Activated naive CD4-positive, alpha-beta T cell (primary cell): ENCODE measurements around the gene CRADD.

Experiments used
- DNase-seq, 4 experiments: peaks; one replicate each; lab custom pipeline; 2025; lab: John Stamatoyannopoulos, UW

CRADD gene

GRCh38 chr12:93807354-93807753, 130.2 kb downstream of the CRADD start:
- DNase-seq: no peak

DNA sequence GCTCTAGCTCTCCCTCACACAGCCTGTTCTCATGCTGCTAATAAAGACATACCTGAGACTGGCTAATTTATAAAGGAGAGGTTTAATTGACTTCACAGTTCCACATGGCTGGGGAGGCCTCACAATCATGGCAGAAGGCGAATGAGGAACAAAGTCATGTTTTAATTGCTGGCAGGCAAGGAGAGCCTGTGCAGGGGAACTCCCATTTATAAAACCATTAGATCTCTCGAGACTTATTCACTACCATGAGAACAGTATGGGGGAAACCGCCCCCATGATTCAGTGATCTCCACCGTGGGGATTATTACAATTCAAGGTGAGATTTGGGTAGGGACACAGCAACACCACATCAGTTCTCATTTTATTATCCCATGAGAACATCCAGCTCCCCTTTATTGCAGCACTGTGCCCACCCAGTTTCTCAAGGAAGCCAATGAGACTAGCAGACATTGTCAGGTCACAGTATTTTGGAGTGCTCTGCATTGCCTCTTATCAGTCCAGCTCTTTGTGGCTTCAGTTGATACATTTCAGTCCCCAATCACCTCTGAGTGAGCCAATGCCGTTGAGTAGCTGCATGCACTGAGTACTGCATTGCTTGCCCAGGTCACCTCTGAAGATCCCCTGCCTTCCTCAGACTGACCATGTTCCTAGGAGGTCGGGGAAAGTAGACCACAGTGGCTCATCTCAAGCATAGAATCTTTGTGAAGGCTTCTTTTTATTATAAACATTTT, 131.2 kb downstream of the CRADD start:
- DNase-seq: no peak

DNA sequence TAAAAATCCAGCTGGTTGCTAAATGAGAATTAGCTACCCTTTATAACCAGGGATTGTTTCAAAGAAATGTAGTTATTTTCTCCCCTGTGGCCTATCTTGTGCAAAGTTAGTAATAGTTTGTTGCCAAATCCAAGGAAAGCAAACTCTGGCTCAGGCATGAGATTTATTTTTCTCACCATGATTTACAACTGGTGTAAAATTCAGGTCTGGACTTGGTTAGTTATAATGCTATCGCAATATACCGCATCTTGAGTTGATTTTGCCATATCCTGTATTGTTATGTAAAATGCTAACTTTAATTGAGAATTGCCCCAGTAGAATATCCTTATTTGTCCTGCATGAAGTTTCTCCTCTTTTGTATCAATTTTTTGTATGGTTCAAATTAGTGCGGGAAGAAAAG, 135.5 kb downstream of the CRADD start:
- DNase-seq: no peak

DNA sequence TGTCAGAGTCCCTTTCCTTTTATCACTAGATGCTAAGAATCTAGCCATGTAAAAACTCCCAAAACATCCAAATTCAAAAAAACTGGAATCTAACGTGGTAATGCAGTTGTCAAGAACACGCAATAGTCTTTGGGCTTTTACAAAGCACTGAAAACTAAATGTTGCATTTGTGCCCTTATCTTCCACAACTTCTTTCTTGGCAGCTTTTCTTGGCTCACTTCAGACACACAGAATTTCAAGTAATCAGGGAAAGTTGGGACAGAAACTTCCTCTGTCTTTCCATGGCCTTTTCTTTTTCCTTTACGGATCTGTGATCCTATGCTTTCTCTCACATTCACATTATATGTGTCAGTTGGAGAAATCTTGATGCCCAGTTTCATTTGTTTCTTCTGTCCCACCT, 136.0 kb downstream of the CRADD start:
- no peak for DNase-seq

GRCh38 chr12:93813972-93814821, 137.0 kb downstream of the CRADD start:
- no peak for DNase-seq

GRCh38 chr12:93818488-93819049, 141.4 kb downstream of the CRADD start:
- DNase-seq: no peak

DNA sequence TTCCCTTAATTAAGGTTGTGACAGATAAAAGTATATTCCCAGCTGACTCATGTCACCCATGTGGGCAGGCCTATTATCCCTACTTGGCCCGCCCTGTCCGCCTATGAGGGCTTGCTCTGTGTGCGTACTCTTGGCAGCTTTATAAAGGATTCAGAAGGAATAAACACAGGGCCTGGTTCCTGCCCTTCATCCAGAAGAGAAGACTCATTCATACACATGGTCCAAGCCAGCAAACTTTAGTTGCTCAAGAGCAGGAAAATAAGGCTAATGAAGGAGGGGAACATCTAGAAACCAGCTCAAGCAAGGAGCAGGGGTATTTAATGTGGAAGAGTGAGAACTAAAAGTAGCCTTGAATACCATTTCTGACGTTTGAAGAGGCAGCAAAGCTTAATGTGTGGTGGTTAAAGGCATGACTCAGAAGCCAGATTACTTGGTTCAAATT, 141.9 kb downstream of the CRADD start:
- DNase-seq: no peak

DNA sequence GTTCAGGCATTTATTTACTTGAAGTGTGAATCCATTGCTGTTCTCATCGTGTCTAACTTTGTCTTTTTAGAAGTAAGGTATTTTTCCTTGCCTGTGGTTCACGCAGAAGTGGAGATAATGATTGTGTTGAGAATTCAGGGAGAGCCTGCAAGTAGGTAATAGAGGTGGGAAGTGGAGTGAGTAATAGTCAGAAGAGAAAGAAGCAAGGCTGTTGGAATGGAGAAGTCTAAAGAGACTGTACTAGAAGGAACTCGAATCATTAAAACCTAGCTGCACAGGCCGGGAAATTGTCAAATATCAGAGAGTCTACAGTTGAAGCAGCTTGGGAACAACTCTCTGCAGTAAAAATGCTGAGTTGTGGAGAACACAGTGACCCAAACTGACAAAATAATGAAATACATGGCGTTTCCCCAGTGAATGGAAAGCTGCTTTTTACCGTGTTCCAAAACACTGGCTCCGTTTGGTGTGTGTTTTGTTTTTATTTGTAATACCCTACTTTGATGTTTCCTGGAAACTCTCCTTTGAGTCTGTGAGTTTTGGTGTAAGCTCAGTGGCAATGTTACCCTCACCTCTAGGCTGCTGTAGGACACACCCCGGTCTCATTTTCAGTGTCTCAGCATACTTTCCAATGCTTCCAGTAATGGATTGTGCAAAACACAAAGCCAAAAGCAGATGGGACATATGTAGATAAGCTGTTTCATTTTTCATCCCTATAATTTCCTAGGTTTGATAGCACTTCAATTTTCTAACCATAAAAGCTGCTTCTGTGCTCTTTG, 146.6 kb downstream of the CRADD start:
- DNase-seq: no peak

- no peak for DNase-seq
Observed at GRCh38 chr12:93824514-93825500, 147.6 kb downstream of the CRADD start.

- DNase-seq: no peak
Observed at GRCh38 chr12:93825501-93825888, 148.3 kb downstream of the CRADD start.

- no peak for DNase-seq
Observed at GRCh38 chr12:93825931-93826555, 148.9 kb downstream of the CRADD start.

DNA sequence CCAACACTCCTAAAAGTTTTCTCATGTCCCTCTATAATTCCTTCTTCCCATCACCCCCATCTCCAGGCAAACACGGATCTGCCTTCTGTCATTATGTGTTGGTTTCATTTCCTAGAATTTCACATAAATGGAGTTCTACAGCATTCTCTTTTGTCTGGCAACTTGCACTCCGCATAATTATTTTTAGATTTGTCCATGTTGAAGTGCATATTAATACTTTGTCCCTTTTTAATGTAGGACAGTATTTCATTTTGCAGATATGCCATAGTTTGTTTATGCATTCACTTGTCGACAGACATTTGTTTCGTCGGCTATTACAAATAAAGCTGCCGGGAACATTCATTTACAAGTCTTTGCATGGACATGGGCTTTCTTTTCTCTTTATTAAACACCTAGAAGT, 150.0 kb downstream of the CRADD start:
- no peak for DNase-seq

GRCh38 chr12:93827669-93828068, 150.5 kb downstream of the CRADD start:
- DNase-seq: no peak

- no peak for DNase-seq
Observed at GRCh38 chr12:93829016-93829415, 151.8 kb downstream of the CRADD start.

- DNase-seq: no peak
Observed at GRCh38 chr12:93831374-93831773, 154.2 kb downstream of the CRADD start.

DNA sequence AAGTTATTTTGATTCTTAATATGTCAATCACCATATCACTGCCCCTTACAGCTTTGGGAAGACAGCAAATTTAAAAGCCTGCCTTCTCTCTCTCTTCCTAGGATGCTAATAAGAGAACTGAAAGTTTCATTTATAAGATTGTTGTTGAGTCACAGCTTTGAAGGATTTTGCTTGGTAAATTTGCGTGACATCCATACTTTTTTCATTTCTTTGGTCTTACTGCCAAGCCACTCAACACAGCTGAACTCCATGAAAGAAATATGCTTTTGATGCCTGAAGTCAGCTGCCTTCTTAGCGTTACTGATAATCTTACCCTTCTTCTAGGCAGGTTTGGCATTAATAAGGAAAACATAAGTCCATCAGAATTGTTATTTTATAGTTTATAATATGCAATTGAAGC, 155.0 kb downstream of the CRADD start:
- DNase-seq: no peak

DNA sequence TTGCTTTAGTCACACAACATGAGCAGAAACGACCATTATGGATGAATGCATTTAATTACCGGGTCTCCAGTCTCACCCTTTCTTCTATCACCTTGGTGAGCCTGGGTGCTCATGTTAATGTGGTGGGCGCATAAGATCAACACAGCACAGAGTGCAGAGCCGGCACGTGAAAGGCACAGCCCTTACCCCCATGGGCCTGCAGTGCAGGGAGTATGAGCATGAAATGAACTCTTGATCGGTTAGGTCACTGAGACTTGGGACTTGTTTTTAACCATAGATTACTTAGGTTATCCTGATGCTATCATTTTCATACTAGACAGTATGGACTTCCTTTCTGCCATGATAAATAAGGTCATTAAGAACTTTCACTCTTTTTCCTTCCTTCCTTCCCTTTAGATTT, 156.8 kb downstream of the CRADD start:
- DNase-seq: no peak

DNA sequence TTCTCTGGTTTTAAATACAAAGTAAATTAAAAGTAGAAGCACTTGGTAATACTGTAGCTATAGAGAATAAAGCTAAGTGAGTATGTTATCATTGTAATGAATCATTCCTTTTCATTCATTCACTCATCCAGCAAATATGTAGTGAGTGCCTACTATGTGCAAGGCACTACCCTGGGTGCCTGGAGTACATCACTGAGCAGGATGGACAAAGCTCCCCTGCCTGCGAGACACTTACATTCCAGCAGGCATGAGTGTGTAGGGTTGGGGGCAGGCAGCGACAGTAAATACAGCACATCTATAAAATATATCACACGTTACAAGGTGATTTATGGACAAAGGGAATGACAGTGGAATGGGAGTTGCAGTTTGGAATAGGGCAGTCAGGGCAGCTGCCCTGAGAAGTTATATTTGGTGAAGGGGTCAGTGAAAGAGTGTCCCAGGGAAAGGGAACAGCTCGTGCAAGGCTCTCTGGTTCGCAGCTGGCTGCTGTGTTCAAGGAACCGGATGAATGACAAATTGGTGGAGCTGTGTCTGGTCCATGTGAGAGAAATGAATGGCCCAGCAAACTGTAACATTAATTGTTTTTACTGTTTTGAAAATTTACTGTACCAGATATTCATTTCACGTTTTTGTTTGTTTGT, 159.6 kb downstream of the CRADD start:
- no peak for DNase-seq

GRCh38 chr12:93838193-93838592, 161.0 kb downstream of the CRADD start:
- no peak for DNase-seq

- no peak for DNase-seq
Observed at GRCh38 chr12:93839064-93839463, 161.9 kb downstream of the CRADD start.
